A549 (cell line): ENCODE measurements around the gene ADAM12. TPM values are rescaled to one million over a fixed set of nuclear protein-coding genes. Genes with fewer than 3 reads are reported as not detected.

ENCODE experiments used
- ATAC-seq, 2 experiments: fragments of 200-7000 bp in 1 of 2; fragments of >200 bp in 1 of 2; cut with Nextera tagmentation in 1 of 2; cut with Tn5 transposase in 1 of 2; 3 replicates each; pipeline versions ENCODE4 v1.8.0 to v1.9.1; 2018 to 2020; ENCODE audit warnings: mild to moderate bottlenecking in 1 of 2, moderate library complexity in 1 of 2
- CTCF ChIA-PET: fragments of 300-600 bp; sonication (Branson Sonifier 250); formaldehyde crosslinking; extraction: SDS; loops from one replicate; lab custom pipeline; 2021; ENCODE audit warnings: antibody characterized with exemption, inconsistent platforms; lab: Yijun Ruan, JAX
- POLR2A ChIA-PET: fragments of 350-600 bp; formaldehyde crosslinking; extraction: SDS; loops from one replicate; lab custom pipeline; 2021; ENCODE audit warnings: antibody characterized with exemption, inconsistent platforms; lab: Yijun Ruan, JAX
- DNase-seq, 2 experiments: peaks; one replicate each; pipeline versions ENCODE4 v3.0.0 to v3.0.0-alpha.2; 2011 to 2016; ENCODE audit warnings: low read depth in 1 of 2, low spot score in 1 of 2
- FAIRE-seq: peaks from 2 replicates; lab custom pipeline; 2011; peaks lifted over from hg19 to GRCh38; lab: Jason Lieb, UNC
- H3K27ac ChIP-seq, 2 experiments: fragments of >200 bp; sonication (Bioruptor Twin); formaldehyde crosslinking; 3 replicates each; pipeline ENCODE4 v1.5.1; 2016 to 2017
- H3K4me1 ChIP-seq: fragments of >200 bp; sonication (Bioruptor Twin); formaldehyde crosslinking; 3 replicates; pipeline ENCODE4 v1.6.1; 2016
- H3K4me2 ChIP-seq: fragments of >200 bp; sonication (Bioruptor Twin); formaldehyde crosslinking; 3 replicates; pipeline ENCODE4 v1.6.1; 2016
- H3K4me3 ChIP-seq: fragments of >200 bp; sonication (Bioruptor Twin); formaldehyde crosslinking; 3 replicates; pipeline ENCODE4 v1.5.1; 2016
- H3K9me3 ChIP-seq: fragments of >200 bp; sonication (Bioruptor Twin); formaldehyde crosslinking; 3 replicates; pipeline ENCODE4 v1.6.1; 2016
- BHLHE40 ChIP-seq: IDR thresholded peaks from 2 replicates; pipeline ENCODE4 v1.6.1; 2012; ENCODE audit warnings: low read depth, low read length, inconsistent platforms
- EHF ChIP-seq: fragments of 250-450 bp; sonication (Bioruptor Pico); IDR thresholded peaks from 2 replicates; pipeline ENCODE4 v1.5.0; 2020; ENCODE audit warnings: mild to moderate bottlenecking
- FOSB ChIP-seq: fragments of 250-450 bp; sonication (Bioruptor Pico); IDR thresholded peaks from 2 replicates; pipeline ENCODE4 v1.5.0; 2020; ENCODE audit warnings: mild to moderate bottlenecking, moderate library complexity
- HEYL ChIP-seq: fragments of 250-450 bp; sonication (Bioruptor Pico); IDR thresholded peaks from 2 replicates; pipeline ENCODE4 v1.8.0; 2021; ENCODE audit warnings: mild to moderate bottlenecking, moderate library complexity
- HOXB5 ChIP-seq: fragments of 250-450 bp; sonication (Bioruptor Pico); IDR thresholded peaks from 2 replicates; pipeline ENCODE4 v1.5.0; 2020; ENCODE audit warnings: mild to moderate bottlenecking, moderate library complexity
- KDM1A ChIP-seq: fragments of 200-600 bp; sonication (generic); IDR thresholded peaks from 2 replicates; pipeline ENCODE4 v1.6.1; 2016; ENCODE audit warnings: low read depth, mild to moderate bottlenecking
- MAFK ChIP-seq: fragments of 450-650 bp; IDR thresholded peaks from 2 replicates; pipeline ENCODE4 v1.6.1; 2014; ENCODE audit not compliant: partially characterized antibody
- NFE2L2 ChIP-seq: fragments of 150-350 bp; conservative IDR thresholded peaks from 2 replicates; pipeline ENCODE4 v1.6.1; 2014; ENCODE audit warnings: low read length
- NPAS2 ChIP-seq: fragments of 250-450 bp; sonication (Bioruptor Pico); IDR thresholded peaks from 2 replicates; pipeline ENCODE4 v1.8.0; 2022; ENCODE audit warnings: mild to moderate bottlenecking, moderate library complexity, borderline replicate concordance
- NR3C1 ChIP-seq: fragments of >200 bp; sonication (Bioruptor Twin); formaldehyde crosslinking; IDR thresholded peaks from 3 replicates; pipeline ENCODE4 v1.6.1; 2017
- PHF8 ChIP-seq: fragments of 200-600 bp; sonication (generic); IDR thresholded peaks from 2 replicates; pipeline ENCODE4 v1.6.1; 2016; ENCODE audit warnings: low read depth, mild to moderate bottlenecking, antibody characterized with exemption, moderate library complexity, borderline replicate concordance
- POLR2A ChIP-seq: IDR thresholded peaks from 2 replicates; pipeline ENCODE4 v1.6.1; 2012; ENCODE audit warnings: mild to moderate bottlenecking, low read length
- POLR2AphosphoS2 ChIP-seq: conservative IDR thresholded peaks from 2 replicates; pipeline ENCODE4 v1.6.1; 2012; ENCODE audit warnings: low read length, improper control_type of control experiment, inconsistent platforms
- RAD21 ChIP-seq, 2 experiments: fragments of >200 bp in 1 of 2; sonication (Bioruptor Twin) in 1 of 2; formaldehyde crosslinking in 1 of 2; IDR thresholded peaks in 1 of 2; conservative IDR thresholded peaks in 1 of 2; 2 replicates in 1 of 2; 3 replicates in 1 of 2; pipeline ENCODE4 v1.6.1; 2012 to 2018; ENCODE audit warnings: inconsistent platforms in 1 of 2
- RCOR1 ChIP-seq: fragments of 150-350 bp; IDR thresholded peaks from 2 replicates; pipeline ENCODE4 v1.6.1; 2014; ENCODE audit warnings: antibody characterized with exemption, low read length, low read depth
- RFX5 ChIP-seq: fragments of 450-650 bp; IDR thresholded peaks from 2 replicates; pipeline ENCODE4 v1.7.1; 2014; ENCODE audit warnings: antibody characterized with exemption, mild to moderate bottlenecking, moderate library complexity
- RNF2 ChIP-seq: fragments of 200-600 bp; sonication (generic); IDR thresholded peaks from 2 replicates; pipeline ENCODE4 v1.6.1; 2016; ENCODE audit warnings: low read depth, mild to moderate bottlenecking, antibody characterized with exemption, moderate library complexity, borderline replicate concordance
- SMC3 ChIP-seq: fragments of >200 bp; sonication (Bioruptor Twin); formaldehyde crosslinking; IDR thresholded peaks from 3 replicates; pipeline ENCODE4 v1.6.1; 2018; ENCODE audit warnings: inconsistent platforms
- TFCP2L1 ChIP-seq: fragments of 250-450 bp; sonication (Bioruptor Pico); IDR thresholded peaks from 2 replicates; pipeline ENCODE4 v1.5.0; 2021; ENCODE audit warnings: mild to moderate bottlenecking
- TP53 ChIP-seq: fragments of 250-450 bp; sonication (Bioruptor Pico); IDR thresholded peaks from 2 replicates; pipeline ENCODE4 v1.5.0; 2021; ENCODE audit warnings: mild to moderate bottlenecking, moderate library complexity
- ZC3H11A ChIP-seq: fragments of 450-650 bp; IDR thresholded peaks from 2 replicates; pipeline ENCODE4 v1.6.1; 2014; ENCODE audit warnings: antibody characterized with exemption, mild to moderate bottlenecking
- ZFP36 ChIP-seq: fragments of 450-650 bp; IDR thresholded peaks from 2 replicates; pipeline ENCODE4 v1.6.1; 2014; ENCODE audit warnings: borderline replicate concordance; ENCODE audit not compliant: partially characterized antibody
- ZSCAN20 ChIP-seq: fragments of 250-450 bp; sonication (Bioruptor Pico); IDR thresholded peaks from 2 replicates; pipeline ENCODE4 v1.8.0; 2022; ENCODE audit warnings: mild to moderate bottlenecking, moderate library complexity
- WGBS: methylation state at CpG from one replicate; pipeline ENCODE4 v1.1.6; 2017; ENCODE audit errors: missing lambda C conversion rate; 5-methylcytosine and 5-hydroxymethylcytosine counted together
- polyA plus RNA-seq, 4 experiments: library from polyadenylated mRNA; depleted of rRNA in 3 of 4; stranded (reverse); fragments of >200 nt; fragmentation: RNase III in 1 of 4; extraction: RNeasy Plus Mini Kit Qiagen cat#74134 plus additional on column Dnase treatment in 1 of 4; gene quantifications; 2 replicates in 3 of 4; 3 replicates in 1 of 4; pipeline ENCODE4 v1.2.3, GENCODE V29; 2011 to 2017
- TF ChIP-seq, protein P1 (sequence below): IDR thresholded peaks from 2 replicates; pipeline ENCODE4 v1.6.1; 2012
- TF ChIP-seq, protein P2 (sequence below): fragments of 250-450 bp; sonication (Bioruptor Pico); IDR thresholded peaks from 2 replicates; pipeline ENCODE4 v1.5.0; 2021; ENCODE audit warnings: mild to moderate bottlenecking, moderate library complexity, borderline replicate concordance
- TF ChIP-seq, protein P3 (sequence below): fragments of >200 bp; sonication (Bioruptor Twin); formaldehyde crosslinking; IDR thresholded peaks from 2 replicates; pipeline ENCODE4 v1.6.1; 2016
- TF ChIP-seq, protein P4 (sequence below): fragments of 200-600 bp; sonication (generic); IDR thresholded peaks from 2 replicates; pipeline ENCODE4 v1.6.1; 2016; ENCODE audit warnings: antibody characterized with exemption, mild to moderate bottlenecking, moderate library complexity

ADAM12 gene
- polyA plus RNA-seq, 2 of the 4 experiments (the other 2 are of a cell fraction), result 1.6 to 4.8 TPM

DNA sequence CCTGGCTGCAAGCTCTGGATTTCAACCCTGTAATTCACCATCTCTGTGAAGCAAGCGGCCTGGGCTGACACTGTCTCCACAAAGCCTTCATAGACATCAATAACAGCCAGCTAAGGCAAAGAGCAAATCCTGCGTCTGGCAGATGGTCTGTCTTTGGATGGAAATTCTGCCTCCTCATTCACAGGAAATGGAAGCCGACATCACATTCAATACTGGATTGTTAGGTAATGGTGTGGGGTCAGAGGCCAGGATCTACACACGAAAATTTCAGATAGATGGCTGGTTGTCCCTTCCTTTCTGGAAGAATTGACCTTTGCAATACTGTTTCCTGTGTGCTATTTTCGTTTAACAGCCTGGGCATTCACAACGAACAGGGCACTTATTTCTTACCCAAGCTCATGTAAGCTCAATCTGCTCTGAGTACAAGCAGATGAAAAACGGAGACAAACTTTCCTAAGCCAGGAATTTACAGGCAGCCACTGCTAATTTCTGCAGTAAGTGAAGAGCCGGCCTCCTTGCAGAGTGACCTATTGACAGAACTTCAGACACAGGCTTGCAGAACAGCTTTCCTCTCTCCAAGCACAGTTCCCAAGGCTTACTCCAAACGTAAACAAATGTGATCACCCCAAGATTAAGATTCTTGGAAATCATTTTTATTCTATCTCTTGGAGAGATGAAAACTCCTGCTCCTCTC is 3.1 kb upstream of the ADAM12 start:
- POLR2A ChIA-PET, result no interaction called here

DNA sequence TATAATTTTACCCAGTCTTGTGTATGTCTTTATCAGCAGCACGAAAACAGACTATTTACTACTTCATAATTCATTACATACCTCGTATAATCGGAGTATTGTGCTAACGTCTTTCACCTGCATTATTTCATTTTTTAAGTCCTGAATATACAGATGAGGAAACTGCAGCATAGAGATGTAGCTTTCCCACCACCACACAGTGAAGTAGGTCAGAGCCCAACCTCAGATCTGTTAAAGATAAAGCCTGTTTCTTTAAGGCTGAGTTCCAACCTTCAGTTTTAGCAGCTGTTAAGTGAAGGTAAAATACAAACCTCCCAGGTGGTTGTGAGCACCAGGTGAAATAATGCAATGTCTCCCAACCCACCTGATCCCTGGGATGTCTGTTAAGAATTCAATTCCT is 2.0 kb upstream of the ADAM12 start:
- ChIA-PET CTCF (interaction anchor here (1.2 to 3.1 kb wide), 3 partner anchors 69 to 114 kb away, joined by 3 to 16 read pairs (median 10); no protein-coding TSS in a partner anchor), POLR2A (no interaction called here)
- DNase-seq (no peak), ATAC-seq (no peak), FAIRE-seq (no peak)
- Histone ChIP-seq H3K4me2 (no peak overlapping the region), H3K9me3 (no peaks in the 10 kb centered on the region), H3K4me1 (no peaks in the 10 kb centered on the region), H3K27ac (peak overlapping the region in 1 of 2 experiments; percentile 23; a peak in 1 of 6 replicates), H3K4me3 (no peak overlapping the region)
- TF ChIP-seq EHF (CRISPR knock-in tag) (no peak), RAD21 (conservative IDR thresholded peaks at IDR 0.05 in 1 of 2, IDR thresholded peaks at IDR 0.05 in 1 of 2) (no peak), SMC3 (no peak), POLR2AphosphoS2 (no peak), RNF2 (no peak), BHLHE40 (no peak), KDM1A (no peak), HOXB5 (CRISPR knock-in tag) (no peak), RFX5 (no peak), TFCP2L1 (CRISPR knock-in tag) (no peak), TP53 (no peak), NFE2L2 (no peak), FOSB (no peak), PHF8 (no peak), NPAS2 (CRISPR knock-in tag) (no peak), POLR2A (no peak)
- TF ChIP-seq, protein P1, sequence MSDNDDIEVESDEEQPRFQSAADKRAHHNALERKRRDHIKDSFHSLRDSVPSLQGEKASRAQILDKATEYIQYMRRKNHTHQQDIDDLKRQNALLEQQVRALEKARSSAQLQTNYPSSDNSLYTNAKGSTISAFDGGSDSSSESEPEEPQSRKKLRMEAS, result no peak
- TF ChIP-seq, protein P2, sequence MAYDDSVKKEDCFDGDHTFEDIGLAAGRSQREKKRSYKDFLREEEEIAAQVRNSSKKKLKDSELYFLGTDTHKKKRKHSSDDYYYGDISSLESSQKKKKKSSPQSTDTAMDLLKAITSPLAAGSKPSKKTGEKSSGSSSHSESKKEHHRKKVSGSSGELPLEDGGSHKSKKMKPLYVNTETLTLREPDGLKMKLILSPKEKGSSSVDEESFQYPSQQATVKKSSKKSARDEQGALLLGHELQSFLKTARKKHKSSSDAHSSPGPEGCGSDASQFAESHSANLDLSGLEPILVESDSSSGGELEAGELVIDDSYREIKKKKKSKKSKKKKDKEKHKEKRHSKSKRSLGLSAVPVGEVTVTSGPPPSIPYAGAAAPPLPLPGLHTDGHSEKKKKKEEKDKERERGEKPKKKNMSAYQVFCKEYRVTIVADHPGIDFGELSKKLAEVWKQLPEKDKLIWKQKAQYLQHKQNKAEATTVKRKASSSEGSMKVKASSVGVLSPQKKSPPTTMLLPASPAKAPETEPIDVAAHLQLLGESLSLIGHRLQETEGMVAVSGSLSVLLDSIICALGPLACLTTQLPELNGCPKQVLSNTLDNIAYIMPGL (CRISPR knock-in tag), result no peak
- 80% methylated on average over 4 of the region's 4 CpGs for WGBS

More for the DNA sequence above, 3.1 kb upstream of the ADAM12 start:
- ATAC-seq (no peak), DNase-seq (no peak), FAIRE-seq (no peak)
- Histone ChIP-seq H3K4me2 (no peak overlapping the region), H3K4me1 (no peaks in the 10 kb centered on the region), H3K27ac (peak overlapping the region in 1 of 2 experiments; percentile 23; a peak in 1 of 6 replicates), H3K4me3 (no peak overlapping the region), H3K9me3 (no peaks in the 10 kb centered on the region)
- no peak for TF ChIP-seq ZSCAN20 (CRISPR knock-in tag)
- no peak for TF ChIP-seq ZFP36
- TF ChIP-seq NR3C1, result no peak
- TF ChIP-seq HEYL (CRISPR knock-in tag), result no peak
- TF ChIP-seq MAFK, result no peak
- TF ChIP-seq, protein P3, sequence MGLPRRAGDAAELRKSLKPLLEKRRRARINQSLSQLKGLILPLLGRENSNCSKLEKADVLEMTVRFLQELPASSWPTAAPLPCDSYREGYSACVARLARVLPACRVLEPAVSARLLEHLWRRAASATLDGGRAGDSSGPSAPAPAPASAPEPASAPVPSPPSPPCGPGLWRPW, result no peak
- TF ChIP-seq RCOR1, result no peak
- no peak for TF ChIP-seq ZC3H11A
- TF ChIP-seq, protein P4, sequence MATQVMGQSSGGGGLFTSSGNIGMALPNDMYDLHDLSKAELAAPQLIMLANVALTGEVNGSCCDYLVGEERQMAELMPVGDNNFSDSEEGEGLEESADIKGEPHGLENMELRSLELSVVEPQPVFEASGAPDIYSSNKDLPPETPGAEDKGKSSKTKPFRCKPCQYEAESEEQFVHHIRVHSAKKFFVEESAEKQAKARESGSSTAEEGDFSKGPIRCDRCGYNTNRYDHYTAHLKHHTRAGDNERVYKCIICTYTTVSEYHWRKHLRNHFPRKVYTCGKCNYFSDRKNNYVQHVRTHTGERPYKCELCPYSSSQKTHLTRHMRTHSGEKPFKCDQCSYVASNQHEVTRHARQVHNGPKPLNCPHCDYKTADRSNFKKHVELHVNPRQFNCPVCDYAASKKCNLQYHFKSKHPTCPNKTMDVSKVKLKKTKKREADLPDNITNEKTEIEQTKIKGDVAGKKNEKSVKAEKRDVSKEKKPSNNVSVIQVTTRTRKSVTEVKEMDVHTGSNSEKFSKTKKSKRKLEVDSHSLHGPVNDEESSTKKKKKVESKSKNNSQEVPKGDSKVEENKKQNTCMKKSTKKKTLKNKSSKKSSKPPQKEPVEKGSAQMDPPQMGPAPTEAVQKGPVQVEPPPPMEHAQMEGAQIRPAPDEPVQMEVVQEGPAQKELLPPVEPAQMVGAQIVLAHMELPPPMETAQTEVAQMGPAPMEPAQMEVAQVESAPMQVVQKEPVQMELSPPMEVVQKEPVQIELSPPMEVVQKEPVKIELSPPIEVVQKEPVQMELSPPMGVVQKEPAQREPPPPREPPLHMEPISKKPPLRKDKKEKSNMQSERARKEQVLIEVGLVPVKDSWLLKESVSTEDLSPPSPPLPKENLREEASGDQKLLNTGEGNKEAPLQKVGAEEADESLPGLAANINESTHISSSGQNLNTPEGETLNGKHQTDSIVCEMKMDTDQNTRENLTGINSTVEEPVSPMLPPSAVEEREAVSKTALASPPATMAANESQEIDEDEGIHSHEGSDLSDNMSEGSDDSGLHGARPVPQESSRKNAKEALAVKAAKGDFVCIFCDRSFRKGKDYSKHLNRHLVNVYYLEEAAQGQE, result no peak
- TF ChIP-seq, protein P1, result no peak
- CTCF ChIA-PET, result interaction anchor here (1.0 to 3.1 kb wide), 4 partner anchors 68 to 358 kb away, joined by 3 to 16 read pairs (median 6); no protein-coding TSS in a partner anchor
- 53% methylated on average over 9 of the region's 9 CpGs for WGBS
